GM21786 (cell line): ENCODE results near the gene IPCEF1.

ENCODE experiments used
- ATAC-seq: cut with Tn5 transposase; IDR thresholded peaks from one replicate; pipeline ENCODE4 v1.9.1; 2021; ENCODE audit not compliant: unreplicated experiment

The IPCEF1 gene

DNA sequence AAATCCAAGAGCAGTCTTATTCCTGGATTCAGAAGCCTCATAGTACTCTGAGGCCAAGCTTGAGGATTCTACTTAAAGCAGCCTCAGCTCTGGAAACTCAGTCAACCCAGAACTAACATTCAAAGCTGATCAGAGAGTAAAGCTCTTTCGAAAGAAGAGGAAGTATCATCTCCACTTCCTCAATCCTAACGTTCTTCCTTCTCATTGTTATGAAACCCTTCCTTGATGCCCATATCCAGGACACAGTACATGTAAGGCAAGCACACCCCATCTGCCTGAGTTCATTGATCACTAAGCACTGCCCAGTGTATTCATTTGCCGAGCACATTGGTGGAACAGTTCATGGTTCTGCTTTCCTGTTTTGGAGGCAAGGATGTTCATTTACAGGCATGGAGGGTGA lies at the start of gene IPCEF1:
Gene IPCEF1 (minus strand): TSS at position 114 of the 400 bp plus-strand sequence. CDS start 90,856 bp downstream, outside the sequence.
- no peak for ATAC-seq

- ATAC-seq, result no peak
These were observed 49.7 kb upstream of the IPCEF1 start for GRCh38 chr6:154406301-154406700.

- ATAC-seq, result peak; percentile 48
These were observed 48.3 kb upstream of the IPCEF1 start for GRCh38 chr6:154404791-154405400.

DNA sequence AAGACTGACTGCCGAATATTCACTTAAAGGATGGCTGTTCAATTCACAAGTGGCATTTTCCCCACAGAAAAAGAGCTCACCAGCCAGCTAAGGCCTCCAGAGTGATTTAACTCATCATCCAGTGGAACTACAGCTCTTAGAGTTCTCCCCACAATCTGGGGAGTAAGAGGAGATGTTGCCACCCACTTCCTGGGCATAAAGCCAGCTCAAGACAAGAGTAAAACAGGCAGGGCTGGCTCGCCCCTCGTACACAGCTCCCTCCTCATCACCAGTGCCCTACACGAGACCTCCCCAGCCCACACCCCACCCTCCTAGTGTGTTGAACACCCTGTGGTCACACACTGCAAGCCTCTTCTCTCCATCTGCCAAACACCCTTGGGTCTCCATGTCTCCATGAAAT lies 47.2 kb upstream of the IPCEF1 start:
- no peak for ATAC-seq

- no peak for ATAC-seq
These were observed 45.6 kb upstream of the IPCEF1 start for GRCh38 chr6:154402081-154402780.

DNA sequence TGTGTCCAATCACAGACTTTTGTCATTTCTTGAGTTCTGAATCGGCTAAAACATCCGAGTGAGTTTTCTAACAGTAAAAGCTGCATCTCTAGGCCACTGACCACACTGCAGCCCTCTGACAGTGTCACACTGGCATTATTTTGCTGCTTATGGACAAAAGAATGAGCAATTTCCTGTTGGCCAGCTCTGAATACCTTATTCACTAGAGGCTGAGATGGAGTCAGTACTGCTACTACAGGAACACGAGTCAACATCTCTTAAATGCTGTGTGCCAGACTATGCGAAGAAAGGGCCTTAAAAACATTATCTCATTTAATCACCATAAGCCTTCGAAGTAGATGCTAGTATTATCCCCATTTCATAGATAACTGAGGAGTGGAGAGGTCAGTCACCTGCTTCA lies 42.5 kb upstream of the IPCEF1 start:
- no peak for ATAC-seq

- no peak for ATAC-seq
These were observed 41.0 kb upstream of the IPCEF1 start for GRCh38 chr6:154397491-154398195.

DNA sequence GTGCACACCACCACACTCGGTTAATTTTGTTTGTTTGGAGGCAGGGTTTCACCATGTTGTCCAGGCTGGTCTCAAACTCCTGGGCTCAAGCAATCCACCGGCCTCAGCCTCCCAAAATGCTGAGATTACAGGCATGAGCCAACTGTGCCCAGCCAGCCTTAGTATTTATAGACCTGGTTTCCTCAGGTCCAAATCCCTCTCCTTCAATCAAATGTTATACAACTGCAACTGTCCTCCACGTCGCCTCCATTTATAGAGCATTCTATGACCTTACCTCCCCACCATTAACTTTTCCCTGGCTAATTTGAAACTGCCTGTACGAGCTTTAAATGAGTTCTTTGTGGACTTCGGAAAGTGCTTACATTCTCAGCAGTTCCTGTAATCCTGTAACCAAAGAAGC lies 39.3 kb upstream of the IPCEF1 start:
- ATAC-seq, result no peak

GRCh38 chr6:154395316-154395715 lies 38.7 kb upstream of the IPCEF1 start:
- ATAC-seq, result no peak

DNA sequence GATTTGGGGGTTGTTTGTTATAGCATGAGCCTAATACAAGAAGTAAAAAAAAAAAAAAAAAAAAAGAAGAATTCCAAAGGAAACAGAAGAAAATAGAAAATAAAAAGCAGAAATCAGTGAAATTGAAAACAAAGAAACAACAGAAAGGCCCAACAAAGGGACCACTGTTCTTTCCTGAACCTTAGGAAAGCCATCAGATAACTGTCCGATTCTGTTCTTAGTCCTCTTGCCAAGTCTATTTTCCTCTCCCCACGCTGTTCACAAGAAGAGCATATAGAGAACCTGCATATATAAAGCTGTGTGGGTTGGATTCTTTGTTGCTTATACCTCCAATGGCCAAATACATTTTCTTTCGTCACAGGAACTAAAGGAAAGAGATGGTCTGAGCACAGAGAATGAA lies 38.0 kb upstream of the IPCEF1 start:
- ATAC-seq, result no peak

- ATAC-seq, result no peak
These were observed 33.4 kb upstream of the IPCEF1 start for GRCh38 chr6:154390034-154390433.

- no peak for ATAC-seq
These were observed 32.2 kb upstream of the IPCEF1 start for GRCh38 chr6:154388803-154389202.

- ATAC-seq, result no peak
These were observed 30.5 kb upstream of the IPCEF1 start for GRCh38 chr6:154386848-154387717.

DNA sequence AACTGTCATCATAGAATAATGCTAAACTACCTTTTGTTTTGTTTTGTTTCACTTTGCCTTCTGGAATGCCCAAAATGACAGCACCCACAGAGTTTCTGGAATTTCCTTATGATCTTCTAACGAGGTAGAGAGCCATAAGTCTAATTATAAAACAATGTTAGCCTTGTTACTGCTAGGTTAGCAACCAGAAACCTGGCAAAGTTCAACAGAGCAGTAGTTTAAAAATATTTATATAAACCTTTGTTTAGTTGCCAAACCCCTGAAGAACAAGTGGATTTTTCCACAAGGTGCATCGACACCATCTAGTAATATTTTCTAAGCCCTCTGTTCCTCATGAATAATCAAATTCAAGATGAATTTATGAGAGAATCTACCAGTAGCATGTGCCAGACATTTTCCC lies 27.6 kb upstream of the IPCEF1 start:
- ATAC-seq, result no peak

DNA sequence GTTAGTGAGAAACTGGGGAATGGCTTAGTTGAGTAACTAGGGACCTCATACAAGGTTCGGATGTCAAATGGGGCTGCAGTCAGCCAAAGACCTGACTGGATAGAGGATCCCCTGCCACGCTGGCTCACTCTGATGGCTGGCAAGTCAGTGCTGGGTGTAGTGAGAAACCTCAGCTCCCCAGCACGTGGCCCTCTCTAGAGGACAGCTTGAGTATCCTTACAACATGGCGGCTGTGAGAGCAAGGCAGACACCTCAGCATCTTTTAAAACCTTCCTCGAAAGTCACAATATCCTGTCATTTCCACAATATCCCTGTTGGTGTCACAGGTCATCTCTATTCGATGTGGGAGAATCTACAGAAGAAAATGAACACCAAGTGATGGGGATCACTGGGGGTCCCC lies 26.7 kb upstream of the IPCEF1 start:
- ATAC-seq, result no peak

DNA sequence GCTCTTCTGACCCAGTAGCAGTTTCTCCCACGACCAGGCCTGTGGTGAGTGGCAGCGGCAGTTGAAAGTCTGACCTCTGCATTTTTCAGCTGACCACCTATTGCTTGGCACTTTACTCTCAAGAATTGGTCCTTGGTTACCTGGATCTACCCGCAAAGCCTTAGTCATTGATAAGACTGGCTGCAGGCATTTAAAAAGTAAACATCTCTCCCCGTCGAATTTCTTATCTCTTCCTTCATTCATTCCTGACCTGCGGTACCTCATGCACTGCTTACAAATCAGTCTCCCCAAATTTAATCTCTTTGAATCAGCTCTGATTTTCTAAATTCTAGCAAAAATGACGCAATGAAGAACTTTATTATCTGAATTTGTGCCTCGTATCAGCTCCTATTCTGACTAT lies 26.1 kb upstream of the IPCEF1 start:
- no peak for ATAC-seq

DNA sequence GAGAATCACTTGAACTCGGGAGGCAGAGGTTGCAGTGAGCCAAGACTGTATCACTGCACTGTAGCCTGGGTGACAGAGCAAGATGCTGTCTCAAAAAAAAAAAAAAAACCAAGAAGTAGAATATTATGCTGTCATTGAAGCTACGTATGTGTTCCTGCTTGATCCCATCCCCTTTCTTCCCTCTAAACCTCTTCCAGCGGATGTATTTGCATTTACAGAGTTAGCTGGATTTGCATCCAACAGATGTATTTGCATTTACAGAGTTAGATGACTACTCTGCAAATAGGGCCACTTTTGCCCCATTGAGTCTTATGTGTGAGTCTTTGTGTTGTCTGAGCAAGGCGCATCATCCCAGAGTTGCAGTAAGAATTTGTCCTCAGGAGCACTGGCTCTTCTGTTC lies 24.9 kb upstream of the IPCEF1 start:
- ATAC-seq, result no peak

GRCh38 chr6:154380741-154381140 lies 24.1 kb upstream of the IPCEF1 start:
- no peak for ATAC-seq

- ATAC-seq, result no peak
These were observed 23.0 kb upstream of the IPCEF1 start for GRCh38 chr6:154379585-154379984.

GRCh38 chr6:154378518-154378917 lies 21.9 kb upstream of the IPCEF1 start:
- no peak for ATAC-seq

DNA sequence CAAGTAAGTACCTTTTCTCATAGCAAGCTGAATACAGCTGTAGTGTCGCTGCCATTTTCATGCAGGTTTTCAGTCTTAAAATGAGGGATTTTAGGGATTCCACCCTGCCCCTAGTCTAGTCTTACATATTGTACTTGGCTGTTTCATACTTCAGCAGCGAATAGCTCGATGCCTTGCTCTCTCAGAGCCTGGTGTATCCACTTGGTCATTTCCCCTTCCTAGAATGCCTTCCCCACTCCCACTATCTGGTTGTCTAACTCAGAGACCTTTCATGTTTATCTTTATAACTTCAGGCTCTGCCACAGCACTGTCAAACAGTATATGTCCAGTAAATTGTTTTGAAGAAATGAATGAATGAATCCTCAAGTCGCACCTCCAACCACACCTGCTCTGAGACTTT lies 21.1 kb upstream of the IPCEF1 start:
- ATAC-seq, result no peak
